ENCODE data around the gene BANF2. TPM values are rescaled to one million over a fixed set of nuclear protein-coding genes. Genes with fewer than 3 reads are reported as not detected.

The BANF2 gene
- total RNA-seq, 1 experiment from 2014 or later = not detected

- Histone ChIP-seq H2AFZ (ENCODE audit: low read depth, low read length, poor library complexity, severe bottlenecking) (no peak overlapping the region), H3K79me2 (ENCODE audit: insufficient read depth, low read length) (no peaks in the 10 kb centered on the region), H3K4me3 (replicated peaks in 1 of 2; ENCODE audit: low read depth in 1 of 2, low read length in 2 of 2) (no peak overlapping the region), H3K27ac (ENCODE audit: low read depth, low read length) (no peak overlapping the region), H3K27me3 (ENCODE audit: insufficient read depth, low read length) (no peaks in the 10 kb centered on the region), H3K9me2 (ENCODE audit: insufficient read depth) (no peaks in the 10 kb centered on the region), H3K9ac (ENCODE audit: low read length) (no peak overlapping the region), H3K4me1 (ENCODE audit: control insufficient read depth in 1 of 2, insufficient read depth in 2 of 2, low read length in 2 of 2) (no peaks in the 10 kb centered on the region), H3K9me3 (ENCODE audit: control insufficient read depth in 1 of 2, insufficient read depth in 1 of 2, low read depth in 1 of 2, low read length in 2 of 2) (peaks cover 4 to 5% of the 10 kb centered on the region in 2 experiments; a peak in 2 of 4 replicates), H3K4me2 (ENCODE audit: low read length) (no peak overlapping the region), H4K20me1 (ENCODE audit: insufficient read depth) (no peaks in the 10 kb centered on the region), H3K36me3 (ENCODE audit: control insufficient read depth in 1 of 2, insufficient read depth in 2 of 2, low read length in 2 of 2) (no peaks in the 10 kb centered on the region)
- ChIA-PET POLR2A (no interaction called here), CTCF (interaction anchor here (1.0 kb wide), 1 partner anchor 52 kb away, joined by 3 read pairs; the partner anchor contains the start of gene RRBP1), RAD21 (ENCODE audit: low non-redundant PET in 1 of 2, low total read pairs in 2 of 2, uncharacterized antibody in 2 of 2, unreplicated experiment in 2 of 2) (no interaction called here)
- DNase-seq (ENCODE audit: low read depth, low spot score) (no peak), ATAC-seq (no peak)
- BruUV-seq (replicated peaks) = no TSS peak
- no peak for TF ChIP-seq YY1 (IDR thresholded peaks at IDR 0.05; ENCODE audit: extremely low read depth, insufficient replicate concordance, low read depth, low read length)
- TF ChIP-seq EZH2phosphoT487 (IDR thresholded peaks at IDR 0.05; ENCODE audit: borderline replicate concordance) = no peak
- TF ChIP-seq EGR1 (IDR thresholded peaks at IDR 0.05; ENCODE audit: low read depth) = no peak
- TF ChIP-seq TCF7L2 (IDR thresholded peaks at IDR 0.05; ENCODE audit: borderline replicate concordance, extremely low read depth, insufficient read depth, insufficient read length) = no peak
- TF ChIP-seq CTCF (IDR thresholded peaks at IDR 0.05 in 2 of 3, conservative IDR thresholded peaks at IDR 0.05 in 1 of 3; ENCODE audit: borderline replicate concordance in 1 of 3, insufficient read depth in 1 of 3, low read depth in 2 of 3, low read length in 2 of 3) = no peak
- no peak for TF ChIP-seq REST (IDR thresholded peaks at IDR 0.05; ENCODE audit: low read depth)
- no peak for TF ChIP-seq POLR2A (IDR thresholded peaks at IDR 0.05; ENCODE audit: borderline replicate concordance, extremely low read depth, insufficient read depth, insufficient read length)
- no peak for TF ChIP-seq ATF3 (IDR thresholded peaks at IDR 0.05)
- TF ChIP-seq EZH2 (IDR thresholded peaks at IDR 0.05) = no peak
- TF ChIP-seq ZBTB33 (IDR thresholded peaks at IDR 0.05; ENCODE audit: extremely low read depth, insufficient replicate concordance, low read length) = no peak
- intact Hi-C loops (cut with micrococcal nuclease) = no loop called here
These were observed 34.1 kb downstream of the BANF2 start for GRCh38 chr20:17733767-17734304.

Measured in HCT116 (cell line).